Superior temporal gyrus (tissue), 1 donor: ENCODE results near the gene PCDH15.
"Not testable (repeated sequence)": the region's sequence is repeated elsewhere in the genome, so short reads cannot be mapped to it uniquely, and the experiment has no call there.

Experiments
- DNase-seq: peaks from one replicate; pipeline ENCODE4 v3.0.0-alpha.2; 2016; ENCODE audit errors: extremely low spot score

The PCDH15 gene

GRCh38 chr10:53980210-53980609 is 820.8 kb downstream of the PCDH15 start:
- DNase-seq = no peak

- no peak for DNase-seq
Observed at GRCh38 chr10:53978301-53978700, 822.7 kb downstream of the PCDH15 start.

GRCh38 chr10:53977267-53977666 is 823.8 kb downstream of the PCDH15 start:
- no peak for DNase-seq

DNA sequence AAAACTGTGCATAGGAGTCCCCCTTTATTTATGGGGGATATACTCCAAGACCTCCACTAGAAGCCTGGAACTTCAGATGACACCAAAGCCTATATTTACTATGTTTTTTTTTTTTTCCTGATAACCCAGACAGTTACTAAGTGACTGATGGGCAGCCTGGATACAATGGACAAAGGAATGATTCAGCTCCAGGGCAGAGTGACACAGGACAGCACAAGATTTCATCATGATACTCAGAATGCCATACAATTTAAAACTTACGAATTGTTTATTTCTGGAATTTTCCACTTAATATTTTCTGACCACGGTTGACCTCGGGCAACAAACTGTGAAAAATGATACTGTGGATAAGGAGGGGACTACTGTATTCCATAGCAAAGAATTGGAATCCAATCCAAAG is 843.6 kb downstream of the PCDH15 start:
- DNase-seq = peak; percentile 83

DNA sequence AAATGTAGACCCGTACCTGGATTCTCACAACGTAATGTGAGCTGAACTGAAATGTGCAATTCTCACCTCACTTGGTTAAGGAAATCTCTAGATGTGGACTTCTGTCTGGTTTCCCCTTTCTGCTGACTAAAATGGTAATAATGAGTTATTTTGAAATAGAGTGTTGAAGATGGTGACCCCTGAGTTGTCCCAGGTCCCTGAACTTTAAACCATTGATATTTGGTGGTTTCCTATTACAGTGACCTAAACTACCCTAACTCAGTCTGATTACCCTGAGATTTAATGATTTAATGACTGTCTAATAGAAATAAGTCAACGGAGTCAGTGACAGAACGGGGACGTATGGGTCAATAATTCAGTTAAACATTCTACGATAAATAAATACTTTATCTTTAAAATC is 845.9 kb downstream of the PCDH15 start:
- no peak for DNase-seq

DNA sequence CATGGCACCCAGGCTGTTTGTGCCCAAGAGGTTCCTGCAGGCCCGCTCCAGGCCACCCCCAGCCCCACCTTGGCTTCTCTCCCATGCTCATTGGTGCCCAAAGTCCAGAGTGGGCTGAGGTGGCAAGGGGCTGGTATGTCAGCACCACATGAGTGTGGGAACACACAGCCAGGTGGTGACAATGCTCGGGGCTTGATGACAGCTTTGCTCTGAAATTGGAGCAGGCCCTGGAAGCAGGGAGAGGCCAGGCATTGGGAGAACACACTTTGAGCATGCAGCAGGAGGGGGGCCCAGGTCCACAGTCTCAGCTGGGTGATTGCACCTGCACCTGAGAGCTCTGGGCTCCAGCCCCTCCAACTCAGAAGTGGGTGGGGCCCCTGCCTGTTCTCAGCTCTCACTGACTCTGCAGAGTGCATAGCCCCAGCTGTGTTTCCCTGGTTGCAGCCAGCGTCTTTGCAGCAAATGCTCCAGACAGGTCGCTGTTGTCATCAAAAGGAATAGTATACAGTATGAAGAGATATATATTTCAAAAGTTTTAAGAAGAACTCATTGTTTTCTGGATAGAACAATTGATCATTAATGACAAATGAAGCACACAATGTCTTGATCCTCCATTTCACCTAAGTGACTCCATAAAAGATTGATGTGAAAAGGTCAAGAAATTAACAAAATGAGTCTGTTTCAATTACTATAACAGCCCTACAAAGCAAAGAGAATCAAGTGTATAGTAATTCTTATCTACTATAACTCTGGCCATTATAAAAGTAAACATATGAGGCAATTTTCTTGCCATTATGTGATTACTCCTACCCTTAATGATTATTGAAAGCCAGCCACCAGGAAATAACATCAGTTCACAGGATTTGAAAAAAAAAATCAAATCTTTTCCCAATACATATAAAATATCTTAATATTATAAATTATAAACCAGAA is 848.1 kb downstream of the PCDH15 start:
- no peak for DNase-seq

DNA sequence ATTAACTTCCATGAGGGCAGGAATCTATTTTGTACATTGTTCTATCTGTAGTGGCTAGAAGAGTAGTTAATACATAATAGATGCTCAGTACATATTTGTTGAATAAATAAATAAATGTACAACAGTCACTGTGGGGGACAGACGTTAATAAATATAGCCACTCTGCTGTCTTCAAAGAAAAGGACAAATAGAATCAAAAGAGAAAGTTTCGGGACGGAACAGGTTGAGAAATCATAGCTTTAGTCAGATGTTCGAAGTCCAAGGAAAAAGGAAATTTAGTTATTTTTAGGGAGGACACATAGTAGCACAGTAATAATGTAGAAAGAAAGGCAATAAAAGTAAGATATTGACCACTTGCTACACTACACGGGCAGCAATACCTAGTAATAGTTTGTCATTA is 861.4 kb downstream of the PCDH15 start:
- no peak for DNase-seq

DNA sequence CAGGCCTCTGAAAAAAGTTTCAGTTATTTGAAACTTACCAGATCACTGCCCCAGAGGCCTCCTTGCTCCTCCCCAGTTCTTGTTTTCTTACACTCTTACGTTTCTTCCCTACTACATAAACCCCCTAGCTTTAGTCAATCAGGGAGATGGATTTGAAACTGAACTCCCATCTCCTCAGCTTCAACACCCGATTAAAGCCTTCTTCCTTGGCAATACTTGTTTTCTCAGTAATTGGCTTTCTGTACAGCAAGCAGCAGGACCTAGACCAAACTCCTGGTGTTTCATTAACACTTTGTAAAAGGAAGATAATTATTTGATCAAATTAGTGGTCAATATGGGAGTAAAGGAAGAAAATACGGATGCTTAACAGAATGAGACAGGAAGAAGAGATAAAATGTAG is 870.4 kb downstream of the PCDH15 start:
- no peak for DNase-seq

GRCh38 chr10:53924051-53924700 is 876.9 kb downstream of the PCDH15 start:
- DNase-seq = not testable (repeated sequence)

DNA sequence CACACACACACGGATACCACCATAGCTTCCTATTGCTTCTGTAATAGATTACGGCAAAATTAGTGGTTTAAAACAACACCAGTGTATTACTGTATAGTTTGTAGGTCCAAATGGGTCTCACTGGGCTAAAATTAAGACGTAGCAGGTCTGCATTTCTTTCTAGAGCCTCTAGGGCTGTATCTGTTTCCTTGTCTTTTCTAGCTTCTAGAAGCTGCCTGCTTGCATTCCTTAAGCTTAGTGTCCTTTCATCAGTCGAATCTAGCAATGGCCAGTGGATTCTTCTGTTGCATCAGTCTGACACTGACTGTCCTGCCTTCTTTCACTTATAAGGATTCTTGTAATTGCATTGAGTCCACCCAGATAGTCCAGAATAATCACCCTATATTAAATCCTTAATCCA is 882.3 kb downstream of the PCDH15 start:
- DNase-seq = no peak

DNA sequence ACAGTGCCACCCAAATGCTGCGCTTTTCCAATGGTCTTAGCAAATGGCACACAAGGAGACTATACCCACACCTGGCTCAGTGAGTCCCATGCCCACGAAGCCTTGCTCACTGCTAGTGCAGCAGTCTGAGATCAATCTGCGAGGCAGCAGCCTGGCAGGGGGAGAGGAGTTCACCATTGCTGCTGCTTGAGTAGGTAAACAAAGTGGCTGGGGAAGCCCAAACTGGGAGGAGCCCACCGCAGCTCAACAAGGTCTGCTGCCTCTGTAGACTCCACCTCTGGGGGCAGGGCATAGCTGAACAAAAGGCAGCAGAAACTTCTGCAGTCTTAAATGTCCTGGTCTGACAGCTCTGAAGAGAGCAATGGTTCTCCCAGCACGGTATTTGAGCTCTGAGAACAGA is 891.2 kb downstream of the PCDH15 start:
- no peak for DNase-seq

DNA sequence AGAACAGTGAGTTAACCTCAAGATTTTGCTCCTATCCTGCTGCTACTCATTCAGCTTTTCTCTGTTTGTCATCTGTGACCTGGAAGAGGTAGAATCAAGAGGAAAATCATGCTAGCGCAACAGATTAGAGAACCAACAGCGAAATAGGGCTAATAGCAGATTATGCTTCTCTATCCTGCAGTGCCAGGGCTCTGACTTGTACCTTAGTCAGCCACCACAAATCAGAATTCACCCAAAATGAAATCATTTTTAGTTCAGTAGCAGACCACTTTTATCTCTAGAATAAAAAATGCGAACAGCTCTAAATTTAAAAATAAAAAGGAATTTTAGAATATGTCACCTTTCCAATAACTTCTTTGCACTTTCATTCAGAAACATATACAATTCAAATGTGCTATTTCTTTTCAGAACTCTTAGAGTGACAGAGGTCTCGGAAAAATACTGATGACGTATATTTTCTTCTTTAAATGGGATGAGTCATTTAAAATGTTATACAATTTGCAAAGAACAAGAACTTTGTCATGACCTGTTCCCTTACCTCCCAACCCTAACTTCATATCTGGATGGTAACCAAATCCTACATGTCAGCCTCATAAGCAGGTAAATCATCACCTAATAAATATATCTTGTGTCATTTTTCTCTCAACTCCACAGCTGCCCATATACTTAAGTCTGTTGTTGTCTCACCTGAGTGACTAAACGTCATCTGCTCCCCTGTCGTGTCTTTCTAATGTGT is 896.4 kb downstream of the PCDH15 start:
- DNase-seq = no peak

DNA sequence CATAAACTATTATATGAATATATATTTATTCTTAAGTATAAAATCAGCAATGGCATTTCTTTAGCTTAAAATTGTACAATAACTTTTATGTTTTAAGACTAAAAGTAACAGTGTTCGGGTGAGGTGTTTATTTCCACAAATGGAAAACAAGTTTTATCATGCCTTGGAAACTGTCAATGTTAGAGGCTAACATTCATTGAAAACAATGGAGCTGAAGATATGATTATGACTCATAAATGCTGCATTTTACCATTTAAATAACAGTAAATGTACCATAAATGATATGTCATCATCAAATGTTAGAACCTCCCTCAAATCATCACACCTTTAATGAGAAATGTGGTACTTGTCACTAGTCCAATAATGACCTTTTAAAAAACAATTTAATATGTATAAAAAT is 897.3 kb downstream of the PCDH15 start:
- DNase-seq = no peak

DNA sequence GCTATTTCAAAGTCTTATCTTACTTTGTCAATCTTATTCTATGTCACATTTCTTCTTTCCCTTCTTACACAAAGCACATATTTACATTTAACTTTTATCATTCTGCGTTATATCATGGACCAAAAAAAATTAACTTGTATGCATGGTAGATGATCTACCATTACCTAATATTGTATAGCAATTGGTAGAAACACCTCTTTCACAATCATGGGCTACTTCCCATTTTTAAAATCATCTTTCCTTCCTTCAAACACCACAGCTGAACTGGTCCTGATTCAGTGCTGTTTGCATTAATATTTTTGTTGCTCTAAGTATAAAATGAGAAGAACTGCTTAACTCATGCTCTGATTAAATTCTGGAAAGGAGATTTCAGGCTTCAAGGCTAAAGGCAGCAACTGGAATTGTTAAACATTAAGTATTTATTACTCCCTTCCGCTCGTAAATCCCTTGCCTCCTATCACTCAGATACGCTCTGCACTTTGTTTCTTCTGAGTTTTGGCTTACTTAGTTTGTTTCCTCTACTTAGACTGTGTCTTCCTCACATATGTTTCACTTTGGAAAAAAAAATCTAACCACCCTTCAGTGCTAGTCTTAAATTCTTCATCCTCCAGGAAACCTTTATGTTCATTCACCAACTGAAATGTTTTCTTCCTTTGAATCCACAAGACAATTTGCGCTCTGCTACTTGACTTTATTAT is 901.4 kb downstream of the PCDH15 start:
- DNase-seq = no peak

DNA sequence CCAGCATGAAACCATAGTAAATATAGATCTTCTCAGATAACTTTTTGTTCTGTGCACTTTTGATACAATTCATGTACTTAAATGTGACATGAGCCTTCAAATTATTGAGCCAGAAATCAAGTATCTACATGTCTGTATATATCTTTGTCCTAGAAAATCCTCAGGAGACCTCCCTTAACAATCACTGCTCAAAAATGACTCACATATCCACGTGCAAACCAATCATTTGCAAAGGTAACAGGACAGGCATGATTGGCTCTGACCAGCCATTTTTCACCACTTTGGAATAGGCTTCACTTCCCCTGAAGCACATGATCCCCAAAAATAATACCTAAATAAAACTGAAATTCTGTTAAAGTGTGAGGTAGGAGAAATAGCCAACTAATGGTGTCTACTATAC is 902.5 kb downstream of the PCDH15 start:
- no peak for DNase-seq

GRCh38 chr10:53894145-53894544 is 906.9 kb downstream of the PCDH15 start:
- no peak for DNase-seq

- DNase-seq = no peak
Observed at GRCh38 chr10:53893061-53893460, 908.0 kb downstream of the PCDH15 start.

DNA sequence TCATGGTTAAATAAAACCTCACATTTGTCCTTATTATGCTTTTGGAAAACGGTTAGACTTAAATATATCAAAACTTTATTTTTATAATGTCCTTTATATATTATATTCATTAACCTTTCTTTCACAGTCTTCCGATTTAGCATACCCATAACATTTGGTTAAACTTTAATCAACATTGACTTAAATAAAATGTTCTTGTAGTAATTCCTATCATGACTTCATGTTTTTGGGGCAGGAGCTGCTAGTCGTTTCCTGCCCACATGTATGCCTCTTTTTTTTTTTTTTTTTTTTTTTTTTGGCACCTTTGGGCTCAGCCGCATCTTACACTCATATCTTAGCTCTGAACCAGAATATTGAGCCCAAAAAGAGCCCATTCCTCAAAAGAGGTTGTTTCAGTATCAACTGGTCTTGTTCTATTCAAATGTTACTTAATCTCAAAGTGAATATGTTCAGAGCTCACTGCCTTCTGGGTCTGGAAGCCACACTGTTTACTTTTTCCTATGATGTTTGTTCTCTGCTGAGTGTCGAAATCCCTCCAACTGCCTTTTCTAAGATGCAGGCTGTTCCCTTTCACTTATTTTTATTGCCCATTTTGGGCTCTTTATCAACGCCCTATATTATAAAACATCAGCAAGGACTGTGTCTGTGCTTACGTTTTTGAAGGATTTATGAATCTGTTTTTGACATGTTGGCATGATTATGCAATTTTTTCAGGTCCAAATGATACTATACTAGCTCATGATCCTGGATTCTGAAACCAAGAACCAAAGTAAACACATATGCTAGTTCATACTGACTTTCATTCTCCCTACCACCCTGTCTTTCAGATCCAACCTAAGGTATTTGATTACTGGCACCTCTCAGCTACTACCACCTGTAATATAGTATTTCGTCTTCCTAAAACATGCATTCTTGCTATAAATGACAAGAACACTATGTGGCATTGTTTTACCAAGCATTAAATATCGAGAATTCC is 914.4 kb downstream of the PCDH15 start:
- no peak for DNase-seq

GRCh38 chr10:53864846-53865245 is 936.2 kb downstream of the PCDH15 start:
- no peak for DNase-seq

DNA sequence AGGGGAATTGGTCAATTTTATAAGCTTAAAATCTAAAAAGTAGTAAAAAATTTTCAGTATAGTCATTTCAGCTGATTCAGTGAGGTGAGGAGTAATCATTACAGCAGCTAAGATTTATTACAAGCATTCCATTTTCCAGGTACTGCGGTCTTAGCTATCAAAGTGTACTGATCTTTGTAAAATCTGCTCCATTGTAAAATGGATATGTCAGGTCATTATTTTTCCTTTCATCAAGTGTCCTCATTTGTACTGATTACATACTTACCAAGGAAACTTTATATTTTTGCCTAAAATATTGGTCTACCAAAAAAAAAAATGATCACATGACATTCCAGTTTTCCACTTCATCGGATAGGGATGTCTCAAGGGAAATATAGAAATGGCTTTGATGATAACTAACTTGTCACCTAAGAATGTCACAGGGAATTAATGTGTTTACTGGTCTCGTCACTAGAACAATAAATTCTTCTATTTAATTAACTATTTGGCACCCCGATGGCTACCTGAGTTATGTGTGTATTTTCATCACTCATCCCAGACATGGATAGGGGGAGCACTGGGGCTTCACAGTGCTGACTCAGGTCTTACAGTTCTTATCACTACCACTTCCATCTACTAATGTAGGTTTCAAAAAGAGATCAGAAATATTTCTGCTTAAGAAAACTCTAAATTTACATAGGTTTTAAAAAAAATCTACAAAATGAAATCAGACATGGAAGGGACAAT is 948.4 kb downstream of the PCDH15 start:
- DNase-seq = no peak
